HG02840 (cell line): ENCODE data around the gene DEPDC1B.
"Not testable (repeated sequence)": the region's sequence is repeated elsewhere in the genome, so short reads cannot be mapped to it uniquely, and the experiment has no call there.

Source experiments
- ATAC-seq: cut with Tn5 transposase; IDR thresholded peaks from one replicate; pipeline ENCODE4 v1.9.1; 2021; ENCODE audit warnings: mild to moderate bottlenecking, moderate library complexity, moderate number of reproducible peaks; ENCODE audit not compliant: unreplicated experiment, low FRiP score

The DEPDC1B gene

GRCh38 chr5:60594715-60595477, 105.1 kb downstream of the DEPDC1B start:
- no peak for ATAC-seq

DNA sequence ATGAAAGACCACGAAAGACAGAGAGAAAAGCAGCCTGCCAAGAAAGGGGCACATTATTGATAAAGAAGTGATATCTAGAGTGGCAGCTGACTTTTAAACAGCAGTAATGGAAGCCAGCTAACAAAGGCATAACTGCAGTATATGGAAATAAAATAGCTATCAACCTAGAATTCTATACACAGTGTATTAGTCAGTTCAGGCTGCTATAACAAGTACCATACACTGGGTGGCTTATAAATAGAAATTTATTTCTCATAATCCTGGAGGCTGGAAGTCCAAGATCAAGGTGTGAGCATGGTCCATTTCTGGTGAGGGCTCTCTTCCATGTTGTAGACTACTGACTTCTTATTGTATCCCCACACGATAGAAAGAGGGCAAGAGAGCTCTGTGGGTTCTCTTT, 109.8 kb downstream of the DEPDC1B start:
- ATAC-seq, result no peak

GRCh38 chr5:60587312-60587711, 112.7 kb downstream of the DEPDC1B start:
- ATAC-seq, result not testable (repeated sequence)

GRCh38 chr5:60586307-60586901, 113.6 kb downstream of the DEPDC1B start:
- ATAC-seq, result no peak

DNA sequence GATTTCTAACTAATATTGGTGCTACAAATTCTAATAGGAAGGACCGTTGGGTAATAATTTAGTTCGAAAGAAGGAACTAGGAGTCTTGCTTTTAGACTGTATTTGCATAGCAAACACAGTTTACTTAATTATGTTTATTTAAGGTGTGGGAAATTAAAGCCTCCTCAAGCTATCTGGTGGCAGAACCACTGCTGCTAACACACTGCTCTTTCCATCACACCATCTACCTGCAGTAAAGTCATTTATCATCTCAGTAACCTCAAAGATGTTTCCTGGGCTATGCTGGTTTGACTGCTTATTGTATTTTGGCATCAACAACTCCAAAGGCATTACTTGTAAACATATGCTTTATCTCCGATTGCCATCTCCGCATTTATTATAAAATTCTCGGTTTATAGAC, 114.3 kb downstream of the DEPDC1B start:
- no peak for ATAC-seq

DNA sequence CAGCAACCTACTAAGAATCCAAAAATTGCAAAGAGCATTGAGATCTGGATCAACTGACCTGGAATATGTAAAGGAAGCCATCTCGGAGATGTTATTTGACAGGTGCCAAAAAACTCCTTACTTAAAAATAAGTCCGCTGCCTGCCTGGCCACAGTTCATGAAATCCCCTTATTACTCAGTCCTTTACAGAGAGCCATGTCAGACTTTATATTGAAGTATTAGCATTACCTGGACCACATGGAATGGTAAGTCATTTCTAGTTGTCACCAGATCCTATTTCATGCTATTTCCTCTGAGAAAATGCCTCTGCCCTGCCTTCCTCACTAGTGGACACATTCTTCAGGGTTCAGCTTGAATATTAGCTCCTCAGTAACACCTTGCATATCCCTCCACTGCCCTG, 115.7 kb downstream of the DEPDC1B start:
- no peak for ATAC-seq

GRCh38 chr5:60583616-60584015, 116.3 kb downstream of the DEPDC1B start:
- no peak for ATAC-seq

DNA sequence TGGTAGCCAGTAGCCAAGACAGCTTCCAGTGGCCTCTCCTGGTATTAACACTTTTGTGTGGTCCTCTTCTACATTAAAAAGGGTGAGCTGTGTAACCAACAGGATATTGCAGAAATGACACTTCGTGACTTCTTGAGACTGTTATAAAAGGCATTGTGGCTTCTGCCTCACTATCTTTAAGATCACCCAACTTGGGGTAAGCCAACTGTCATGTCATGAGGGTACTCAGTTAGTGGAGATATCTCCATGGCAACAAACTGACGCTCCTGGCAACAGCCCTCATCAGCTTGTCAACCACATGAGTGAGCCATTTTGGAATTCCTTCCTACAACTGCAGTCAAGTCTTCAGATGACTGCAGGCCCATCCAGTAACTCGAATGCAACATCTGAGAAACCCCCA, 121.7 kb downstream of the DEPDC1B start:
- ATAC-seq, result no peak

DNA sequence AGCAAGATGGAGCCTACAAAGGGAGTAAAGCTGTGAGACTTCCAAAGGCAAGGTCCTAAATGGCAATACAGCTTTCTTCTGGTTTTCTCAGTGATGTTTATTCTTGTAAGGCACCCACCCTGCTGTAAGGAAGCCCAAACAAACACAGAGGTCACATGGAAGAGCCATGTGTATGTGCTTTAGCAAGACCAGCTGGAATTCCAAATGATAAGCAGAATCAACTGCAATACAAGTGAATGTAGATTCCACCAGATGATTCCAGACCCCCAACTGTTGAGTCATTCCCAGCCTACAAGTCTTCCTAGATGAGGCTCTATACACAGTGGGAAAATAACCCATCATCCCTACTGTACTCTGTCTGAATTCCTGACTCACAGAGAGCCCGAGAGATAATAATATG, 122.8 kb downstream of the DEPDC1B start:
- no peak for ATAC-seq

GRCh38 chr5:60576425-60576824, 123.5 kb downstream of the DEPDC1B start:
- no peak for ATAC-seq

DNA sequence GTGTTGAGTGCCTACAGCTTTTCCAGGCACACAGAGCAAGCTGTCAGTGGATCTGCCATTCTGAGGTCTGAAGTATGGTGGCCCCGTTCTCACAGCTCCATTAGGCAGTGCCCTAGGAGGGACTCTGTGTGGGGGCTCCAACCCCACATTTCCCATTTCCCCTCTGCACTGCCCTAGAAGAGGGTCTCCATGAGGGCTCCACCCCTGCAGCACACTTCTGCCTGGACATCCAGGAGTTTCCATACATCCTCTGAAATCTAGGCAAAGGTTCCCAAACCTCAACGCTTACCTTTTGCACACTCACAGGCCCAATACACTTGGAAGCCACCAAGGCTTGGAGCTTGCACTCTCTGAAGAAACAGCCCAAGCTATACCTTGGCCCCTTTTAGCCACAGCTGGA, 131.3 kb downstream of the DEPDC1B start:
- no peak for ATAC-seq

- no peak for ATAC-seq
Measured at GRCh38 chr5:60563696-60564324, 136.2 kb downstream of the DEPDC1B start.

GRCh38 chr5:60553291-60553690, 146.7 kb downstream of the DEPDC1B start:
- not testable (repeated sequence) for ATAC-seq

- no peak for ATAC-seq
Measured at GRCh38 chr5:60551829-60552228, 148.1 kb downstream of the DEPDC1B start.

- no peak for ATAC-seq
Measured at GRCh38 chr5:60551250-60551649, 148.7 kb downstream of the DEPDC1B start.

- no peak for ATAC-seq
Measured at GRCh38 chr5:60550311-60550710, 149.7 kb downstream of the DEPDC1B start.

GRCh38 chr5:60549841-60550240, 150.1 kb downstream of the DEPDC1B start:
- ATAC-seq, result no peak
